GM21737 (cell line): Measurements from ENCODE around the gene CLRN2.
"Not testable (repeated sequence)": the region's sequence is repeated elsewhere in the genome, so short reads cannot be mapped to it uniquely, and the experiment has no call there.

Source experiments
- ATAC-seq: cut with Tn5 transposase; IDR thresholded peaks from one replicate; pipeline ENCODE4 v1.9.1; 2021; ENCODE audit warnings: mild to moderate bottlenecking, moderate library complexity; ENCODE audit not compliant: unreplicated experiment

CLRN2 gene

DNA sequence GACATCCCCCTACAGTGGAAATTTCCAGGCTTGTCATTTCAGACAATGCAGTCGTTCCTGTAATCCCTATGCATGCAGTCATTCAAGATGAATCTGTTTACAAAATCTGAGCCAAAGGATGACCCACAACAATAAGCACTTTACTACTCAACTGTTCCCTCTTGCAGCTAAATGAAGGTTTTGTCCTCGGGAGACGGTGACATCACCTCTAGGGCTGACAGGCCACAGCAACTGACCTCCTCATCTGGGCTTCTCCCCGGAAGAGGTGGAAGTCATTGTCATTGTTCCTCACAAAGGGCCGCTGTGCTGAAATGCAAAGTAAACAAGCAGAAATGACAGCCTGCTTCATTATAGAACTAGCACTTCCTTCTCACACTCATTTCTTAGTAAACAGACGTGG is 29.2 kb downstream of the CLRN2 start:
- no peak for ATAC-seq

DNA sequence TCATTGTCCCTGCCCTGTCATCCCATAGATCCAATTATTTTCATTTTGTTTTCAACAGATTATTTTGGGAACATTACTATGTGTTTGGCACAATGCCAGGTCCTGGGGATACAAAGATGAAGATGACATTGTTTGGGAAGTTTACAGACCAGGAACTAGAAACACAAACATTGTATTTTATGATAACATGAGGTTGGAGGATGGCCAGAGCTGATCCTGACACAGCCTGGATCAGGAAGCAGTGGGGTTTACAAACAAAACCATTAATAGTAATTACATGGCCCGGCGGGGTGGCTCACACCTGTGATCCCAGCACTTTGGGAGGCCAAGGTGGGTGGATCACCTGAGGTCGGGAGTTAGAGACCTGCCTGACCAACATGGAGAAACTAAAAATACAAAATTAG is 29.9 kb downstream of the CLRN2 start:
- ATAC-seq = no peak

DNA sequence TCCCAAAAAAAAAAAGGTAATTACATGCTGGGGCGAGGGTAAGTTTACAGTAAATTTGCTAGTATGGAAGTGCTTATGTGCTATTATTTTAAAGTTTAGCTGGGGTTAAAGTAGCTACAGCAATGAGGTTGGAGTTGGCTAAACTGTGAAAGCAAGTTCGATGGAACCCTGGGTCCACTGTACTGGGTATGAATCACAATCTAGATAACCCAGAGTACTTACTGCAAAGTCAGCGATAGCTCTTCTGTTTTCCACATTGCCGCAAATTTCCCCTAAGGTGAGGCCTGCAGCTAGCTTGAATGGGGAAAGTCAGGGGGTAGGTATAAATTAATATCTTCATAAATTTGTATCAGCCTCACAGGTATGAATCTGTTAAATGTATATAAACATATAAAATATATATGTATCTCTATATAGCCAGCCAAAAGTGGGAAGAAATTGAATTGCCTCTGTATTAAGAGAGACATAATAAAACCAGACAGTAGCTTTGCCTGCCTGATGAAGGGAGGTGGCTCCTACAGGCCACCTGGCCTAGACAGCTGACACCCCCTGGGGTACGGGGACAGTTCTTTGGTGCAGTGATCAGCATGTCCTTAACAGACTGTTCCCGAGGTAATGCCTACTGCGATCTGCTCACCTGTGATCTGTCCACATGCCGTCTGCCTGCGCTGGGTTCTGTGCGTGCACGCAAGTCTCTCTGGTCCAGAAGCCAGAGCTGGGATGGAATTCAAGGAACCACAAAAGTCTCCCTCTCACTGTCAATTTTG is 30.6 kb downstream of the CLRN2 start:
- no peak for ATAC-seq

DNA sequence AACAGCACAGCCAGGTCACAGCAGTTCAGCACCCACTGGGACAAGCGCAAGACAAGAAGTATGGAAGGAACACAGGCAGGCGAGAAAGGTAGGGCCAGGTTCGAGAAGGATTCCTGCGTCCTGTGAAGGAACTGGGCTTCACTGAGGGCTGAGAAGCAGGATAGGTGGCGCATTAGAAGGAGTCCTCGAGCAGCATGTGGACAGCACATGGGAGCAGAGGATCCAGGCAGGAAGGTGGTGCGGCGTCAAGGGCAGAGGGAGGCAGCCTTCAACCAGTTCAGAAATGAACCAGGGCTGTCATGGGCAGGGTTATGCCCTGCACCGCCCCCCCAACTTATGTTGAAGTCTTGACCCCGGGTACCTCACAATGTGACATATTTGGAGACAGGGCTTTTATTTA is 31.3 kb downstream of the CLRN2 start:
- no peak for ATAC-seq

DNA sequence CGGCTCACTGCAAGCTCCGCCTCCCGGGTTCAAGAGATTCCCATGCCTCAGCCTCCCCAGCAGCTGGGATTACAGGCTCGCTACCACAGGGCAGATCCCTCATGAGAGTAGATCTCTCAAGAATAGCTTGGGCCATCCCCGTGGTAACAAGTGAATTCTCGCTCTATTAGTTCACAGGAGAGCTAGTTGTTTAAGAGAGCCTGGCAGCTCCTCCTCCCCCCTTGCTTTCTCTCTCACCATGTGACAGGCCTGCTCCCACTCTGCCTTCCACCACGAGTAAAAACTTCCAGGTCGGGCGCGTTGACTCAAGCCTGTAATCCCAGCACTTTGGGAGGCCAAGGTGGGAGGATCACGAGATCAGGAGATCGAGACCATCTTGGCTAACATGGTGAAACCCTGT is 31.7 kb downstream of the CLRN2 start:
- no peak for ATAC-seq

DNA sequence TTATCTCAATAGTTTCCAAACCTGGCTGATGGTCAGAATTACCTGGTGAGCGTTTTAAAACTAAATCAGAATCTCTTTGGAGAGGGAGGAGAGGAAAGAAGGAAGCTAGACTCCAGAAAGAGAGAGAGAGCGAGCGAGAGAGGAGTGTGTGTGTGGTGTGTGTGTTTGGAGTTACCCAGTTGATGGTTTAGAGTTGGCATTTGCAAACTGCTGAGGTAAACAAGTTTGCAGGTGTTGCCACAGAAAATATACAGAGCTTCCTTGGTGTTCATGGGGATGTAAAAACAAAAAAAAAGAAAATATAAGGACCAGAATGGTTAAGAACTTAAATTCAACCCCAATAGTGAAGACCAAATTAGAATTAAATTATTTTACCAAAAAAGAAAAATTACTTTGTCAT is 35.6 kb downstream of the CLRN2 start:
- no peak for ATAC-seq

DNA sequence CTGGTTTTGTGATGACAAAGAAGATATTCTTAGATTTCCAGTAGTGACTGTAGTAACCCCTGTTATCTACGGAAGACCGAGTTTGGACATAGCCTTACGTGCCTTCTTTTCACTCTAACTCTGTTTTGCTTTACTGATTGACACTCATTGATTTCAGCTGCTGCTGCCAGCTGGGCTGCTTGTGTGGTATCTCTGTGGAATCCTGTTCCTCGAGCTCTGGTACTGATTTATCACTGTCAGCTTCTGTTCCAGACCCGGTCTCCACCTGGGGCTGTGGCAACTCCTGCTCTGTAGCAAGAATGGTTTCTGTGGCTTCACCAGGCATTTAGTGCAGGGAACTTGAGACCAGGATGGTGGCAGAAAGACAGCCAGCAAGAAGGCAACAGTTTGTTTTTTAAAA is 37.5 kb downstream of the CLRN2 start:
- ATAC-seq = no peak

DNA sequence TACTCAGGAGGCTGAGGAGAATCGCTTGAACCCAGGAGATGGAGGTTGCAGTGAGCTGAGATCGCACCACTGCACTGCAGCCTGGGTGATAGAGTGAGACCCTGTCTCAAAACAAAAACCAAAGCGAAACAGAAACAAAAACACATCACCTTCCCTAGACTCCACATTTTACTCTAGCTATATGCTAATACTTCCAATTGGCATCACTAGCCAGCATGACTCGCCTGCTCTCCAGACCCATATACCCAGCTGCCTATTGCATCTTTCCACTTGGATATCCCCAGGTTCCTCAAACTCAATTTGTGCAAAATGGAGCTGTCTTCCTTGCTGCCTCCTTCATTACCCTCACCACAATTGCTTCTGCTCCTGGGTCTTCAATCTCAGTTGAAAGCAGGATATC is 39.6 kb downstream of the CLRN2 start:
- no peak for ATAC-seq

DNA sequence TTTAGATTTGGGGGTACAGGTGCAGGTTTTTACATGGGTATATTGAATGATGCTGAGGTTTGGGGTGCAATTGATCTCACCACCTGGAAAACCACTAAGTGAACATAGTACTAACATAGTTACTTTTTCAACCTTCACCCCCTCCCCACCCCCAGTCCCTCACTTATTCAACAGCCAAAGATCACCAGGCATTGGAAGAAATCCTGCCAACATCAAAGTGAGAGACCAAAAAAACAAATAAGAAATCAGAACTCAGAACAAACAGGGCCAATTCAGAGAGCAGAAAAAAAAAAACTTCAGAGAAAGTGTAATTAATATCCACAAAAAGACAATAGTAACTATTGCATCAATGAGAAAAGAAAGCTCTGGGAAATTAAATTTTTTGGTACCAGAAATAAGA is 41.5 kb downstream of the CLRN2 start:
- no peak for ATAC-seq

DNA sequence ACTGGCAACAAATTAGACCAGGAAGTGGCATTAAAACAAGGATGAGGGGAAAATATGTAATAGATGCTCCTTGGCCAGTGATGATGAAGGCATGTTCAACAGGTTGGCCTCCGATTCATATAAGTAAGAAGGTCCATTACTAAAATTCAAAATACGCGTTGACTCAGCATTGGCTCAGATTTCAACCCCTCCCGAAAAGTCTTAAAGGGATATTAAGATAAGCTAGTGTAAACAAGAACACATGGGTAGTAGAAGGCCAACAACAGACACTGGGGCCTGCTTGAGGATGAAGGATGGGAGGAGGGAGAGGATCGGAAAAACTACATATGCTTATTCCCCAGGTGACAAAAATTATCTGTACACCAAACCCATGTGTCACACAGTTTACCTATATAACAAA is 42.9 kb downstream of the CLRN2 start:
- no peak for ATAC-seq

DNA sequence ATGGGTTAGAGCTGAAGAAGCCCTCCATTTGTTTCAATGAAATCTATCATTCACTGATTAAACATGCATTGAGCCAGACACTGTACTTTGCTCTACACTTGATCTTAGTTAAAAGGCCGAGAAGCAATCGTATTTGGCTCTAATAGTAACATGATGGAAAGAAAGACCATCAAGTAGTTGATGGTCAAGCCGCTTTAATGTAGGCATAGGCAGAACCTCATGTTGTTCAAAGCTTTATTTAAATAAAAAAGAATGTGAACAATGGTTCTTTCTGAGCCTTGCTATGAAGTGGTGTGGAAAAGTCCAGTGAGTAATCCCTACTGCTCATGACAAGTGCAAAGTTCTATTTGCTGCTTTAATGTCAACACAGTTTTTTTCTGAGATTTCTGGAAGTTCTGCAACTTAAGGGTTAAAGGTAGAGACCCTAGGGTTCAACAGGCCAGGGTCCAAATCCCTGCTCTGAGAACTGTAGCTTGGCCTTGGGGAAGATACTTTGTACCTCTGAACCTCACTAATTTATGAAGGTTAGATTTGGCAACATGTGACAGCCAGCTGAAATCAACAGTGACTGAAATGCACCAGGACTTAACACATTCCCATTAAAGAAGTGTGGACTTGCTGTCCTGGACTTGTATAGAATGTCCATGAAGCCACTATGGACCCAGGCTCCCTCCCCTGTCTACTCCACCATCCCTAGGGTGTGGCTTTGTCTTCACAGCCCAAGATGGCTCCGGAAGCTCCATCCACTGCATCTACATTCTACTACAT is 44.2 kb downstream of the CLRN2 start:
- no peak for ATAC-seq

DNA sequence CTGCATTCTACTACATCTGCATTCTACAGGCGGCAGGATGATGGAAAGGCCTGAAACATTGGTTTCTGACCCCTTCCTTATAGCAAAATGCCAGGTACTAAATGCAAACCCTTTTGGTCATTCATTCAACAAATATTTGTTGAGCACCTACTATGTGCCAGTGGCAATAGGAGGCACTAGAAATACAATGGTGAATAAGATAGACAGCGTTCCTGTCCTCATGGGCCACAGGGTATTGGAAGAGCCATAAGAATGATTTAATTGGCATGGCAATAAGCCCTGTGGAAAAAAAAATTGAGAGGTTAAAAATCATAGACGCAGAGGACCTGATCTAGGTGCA is 44.7 kb downstream of the CLRN2 start:
- no peak for ATAC-seq

DNA sequence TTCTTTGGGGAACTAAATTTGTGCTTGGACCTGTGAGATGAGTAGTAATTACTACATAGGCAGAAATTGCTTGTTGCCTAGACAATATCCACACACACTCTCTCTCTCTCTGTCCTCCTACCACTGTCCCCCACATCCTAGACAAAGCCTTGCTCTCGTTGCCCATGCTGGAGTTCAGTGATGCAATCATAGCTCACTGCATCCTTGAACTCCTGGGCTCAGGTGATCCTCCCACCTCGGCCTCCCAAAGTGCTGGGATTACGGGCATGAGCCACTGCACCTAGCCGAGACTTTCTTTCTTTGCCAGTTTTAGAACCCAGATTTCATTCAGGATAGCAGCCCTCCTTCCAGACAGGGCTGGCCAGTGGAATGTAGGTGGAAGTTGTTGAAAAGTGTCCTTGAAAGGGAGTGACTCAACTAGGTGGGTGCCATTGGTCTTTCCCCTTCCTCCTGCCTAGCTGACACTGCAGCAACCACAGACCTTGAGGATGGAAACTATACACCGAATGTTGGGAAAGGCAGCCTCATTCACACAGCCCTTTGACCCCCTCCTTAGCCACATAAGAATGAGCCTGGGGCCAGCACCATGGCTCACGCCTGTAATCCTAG is 45.2 kb downstream of the CLRN2 start:
- no peak for ATAC-seq

DNA sequence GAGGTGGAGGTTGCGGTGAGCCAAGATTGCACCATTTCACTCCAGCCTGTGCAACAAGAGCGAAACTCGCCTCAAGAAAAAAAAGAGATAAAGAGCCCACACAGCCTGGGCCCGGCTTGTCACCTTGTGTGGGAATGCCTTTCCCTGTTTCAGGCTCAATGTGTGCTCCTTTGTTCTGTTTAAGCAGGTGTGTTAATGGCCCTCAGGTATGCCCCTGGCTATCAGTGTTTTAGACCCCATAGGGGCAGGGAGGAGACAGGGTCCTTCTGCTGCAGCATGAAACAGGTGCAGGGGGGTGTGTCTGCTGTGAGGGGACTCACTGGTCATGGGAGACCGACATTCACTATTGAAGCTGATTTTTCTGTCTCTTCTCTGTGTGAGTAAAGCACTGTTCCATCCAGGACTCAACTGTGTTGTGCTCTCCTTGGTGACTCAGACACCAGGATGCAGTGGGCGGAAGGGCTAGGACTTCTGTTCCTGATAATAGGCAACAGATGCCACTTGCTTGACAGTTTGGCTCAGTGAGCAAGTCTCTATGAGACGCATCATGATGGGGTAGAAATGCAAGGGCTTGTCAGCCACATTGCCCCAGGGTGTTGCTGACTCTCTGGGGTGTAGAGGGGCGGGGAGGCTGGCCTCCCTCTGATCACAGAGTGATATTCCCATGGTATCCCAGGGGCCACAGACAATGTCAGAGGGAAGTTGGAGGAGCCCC is 46.4 kb downstream of the CLRN2 start:
- no peak for ATAC-seq

DNA sequence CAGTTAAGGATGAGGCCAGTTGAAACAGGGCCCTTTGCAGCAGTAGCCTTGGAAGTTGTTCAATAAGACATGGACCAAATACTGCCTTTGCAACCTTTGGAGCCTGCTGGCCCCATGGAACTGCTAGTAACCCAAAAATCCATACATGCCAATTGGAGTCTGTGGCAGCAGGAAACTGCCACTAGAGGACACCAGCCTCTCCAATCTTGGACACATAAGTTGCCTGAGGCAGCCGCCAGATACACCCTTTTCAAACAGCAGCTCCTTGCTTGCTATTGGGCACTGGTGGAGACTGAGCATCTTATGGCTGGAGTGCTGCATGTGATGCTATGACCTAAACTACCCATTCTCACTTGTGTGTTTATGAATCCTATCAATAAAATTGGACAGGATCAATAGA is 47.2 kb downstream of the CLRN2 start:
- ATAC-seq = no peak

DNA sequence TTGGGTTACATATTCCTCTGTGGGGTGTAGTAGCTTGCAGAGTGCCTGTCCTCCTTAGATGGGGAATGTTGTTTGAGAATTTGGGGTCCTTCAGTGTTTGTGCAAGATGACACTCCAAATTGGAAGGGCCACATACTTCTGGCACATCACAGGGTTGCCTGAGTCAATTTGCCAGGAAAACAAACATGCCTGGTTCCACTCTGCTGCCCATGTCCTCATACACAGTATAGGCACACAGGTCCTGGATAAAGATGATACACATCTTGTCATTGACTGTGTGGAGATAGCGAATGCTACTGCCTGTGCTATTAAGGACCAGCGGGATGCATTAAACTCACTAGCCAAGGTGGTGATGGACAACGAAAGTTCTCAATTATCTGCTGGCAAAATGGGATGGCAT is 50.9 kb downstream of the CLRN2 start:
- no peak for ATAC-seq

DNA sequence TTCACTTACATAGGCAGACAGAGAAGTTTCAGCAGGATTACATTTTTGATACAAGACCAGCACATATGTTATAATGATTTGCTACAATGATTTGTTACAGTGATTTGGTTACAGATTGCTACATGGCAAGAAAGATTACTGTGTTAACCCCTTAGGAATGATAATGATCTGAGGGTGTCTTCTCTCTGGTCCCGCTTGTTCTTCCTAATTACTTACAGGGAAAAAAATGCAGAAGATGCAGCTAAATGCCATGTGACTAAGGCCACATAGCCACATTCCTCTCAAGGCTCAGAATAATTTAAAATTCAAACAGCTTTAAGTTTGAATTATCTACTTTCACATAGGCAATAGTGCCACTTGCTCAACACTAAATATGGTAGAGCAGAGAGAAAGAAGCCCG is 52.3 kb downstream of the CLRN2 start:
- no peak for ATAC-seq

DNA sequence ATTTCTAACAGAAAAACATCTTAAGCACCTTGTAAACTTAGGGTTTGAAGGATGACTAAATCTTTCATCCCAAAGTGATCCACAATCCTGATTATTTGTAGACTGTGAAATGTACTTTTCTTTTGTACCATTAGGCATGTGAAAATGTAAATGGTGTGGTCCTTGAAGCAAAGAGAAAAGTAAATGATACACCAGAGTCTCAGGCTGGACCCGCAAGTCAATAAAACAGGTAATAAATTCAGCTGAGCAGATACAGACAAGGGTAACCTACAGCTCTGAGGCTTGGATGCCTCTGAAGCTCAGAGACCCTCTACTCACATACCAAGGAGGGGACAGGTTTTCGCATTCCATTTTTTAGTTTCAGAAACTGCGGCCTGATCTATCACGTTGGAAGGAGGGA is 59.2 kb downstream of the CLRN2 start:
- no peak for ATAC-seq

DNA sequence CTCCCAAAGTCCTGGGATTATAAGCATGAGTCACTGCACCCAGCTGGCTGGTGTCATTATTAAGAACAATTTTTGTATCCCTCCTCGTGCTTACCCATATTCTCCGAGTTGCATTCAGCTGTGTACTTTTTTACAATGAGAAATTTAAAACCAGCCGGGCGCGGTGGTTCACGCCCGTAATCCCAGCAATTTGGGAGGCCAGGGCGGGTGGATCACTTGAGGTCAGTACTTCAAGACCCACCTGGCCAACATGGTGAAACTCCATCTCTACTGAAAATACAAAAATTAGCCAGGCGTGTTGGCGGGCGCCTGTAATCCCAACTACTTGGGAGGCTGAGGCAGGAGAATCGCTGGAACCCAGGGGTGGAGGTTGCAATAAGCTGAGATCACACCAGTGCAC is 60.2 kb downstream of the CLRN2 start:
- ATAC-seq = not testable (repeated sequence)
